Fibroblast of skin of left biceps (primary cell): Measurements from ENCODE around the gene MNAT1.
"Not testable (repeated sequence)": the region's sequence is repeated elsewhere in the genome, so short reads cannot be mapped to it uniquely, and the experiment has no call there.

Experiments
- DNase-seq, 2 experiments: peaks; one replicate each; pipeline ENCODE4 v3.0.0-alpha.2; 2013; ENCODE audit warnings: low read depth in 2 of 2

Gene MNAT1

GRCh38 chr14:60882219-60882618 is 147.7 kb downstream of the MNAT1 start:
- DNase-seq, result no peak

GRCh38 chr14:60884134-60884533 is 149.6 kb downstream of the MNAT1 start:
- DNase-seq, result no peak

- not testable (repeated sequence) for DNase-seq
Observed at GRCh38 chr14:60890636-60891035, 156.1 kb downstream of the MNAT1 start.

GRCh38 chr14:60893911-60894310 is 159.3 kb downstream of the MNAT1 start:
- no peak for DNase-seq

GRCh38 chr14:60904381-60904780 is 169.8 kb downstream of the MNAT1 start:
- no peak for DNase-seq

GRCh38 chr14:60905923-60906322 is 171.4 kb downstream of the MNAT1 start:
- DNase-seq, result no peak

- DNase-seq, result no peak
Observed at GRCh38 chr14:60915781-60916180, 181.2 kb downstream of the MNAT1 start.

- no peak for DNase-seq
Observed at GRCh38 chr14:60922050-60922449, 187.5 kb downstream of the MNAT1 start.

GRCh38 chr14:60925286-60925685 is 190.7 kb downstream of the MNAT1 start:
- no peak for DNase-seq

- no peak for DNase-seq
Observed at GRCh38 chr14:60926002-60926401, 191.4 kb downstream of the MNAT1 start.

- DNase-seq, result no peak
Observed at GRCh38 chr14:60931218-60931617, 196.7 kb downstream of the MNAT1 start.

GRCh38 chr14:60933920-60934655 is 199.5 kb downstream of the MNAT1 start:
- no peak for DNase-seq

- no peak for DNase-seq
Observed at GRCh38 chr14:60935319-60935718, 200.8 kb downstream of the MNAT1 start.

- no peak for DNase-seq
Observed at GRCh38 chr14:60943637-60944032, 209.1 kb downstream of the MNAT1 start.

GRCh38 chr14:60944204-60944603 is 209.6 kb downstream of the MNAT1 start:
- DNase-seq, result no peak

- no peak for DNase-seq
Observed at GRCh38 chr14:60945984-60946383, 211.4 kb downstream of the MNAT1 start.

GRCh38 chr14:60946773-60947172 is 212.2 kb downstream of the MNAT1 start:
- no peak for DNase-seq

GRCh38 chr14:60951776-60952435 is 217.3 kb downstream of the MNAT1 start:
- DNase-seq, result no peak

- DNase-seq, result no peak
Observed at GRCh38 chr14:60956202-60956601, 221.6 kb downstream of the MNAT1 start.

- DNase-seq, result no peak
Observed at GRCh38 chr14:60956632-60957031, 222.1 kb downstream of the MNAT1 start.

GRCh38 chr14:60958146-60958545 is 223.6 kb downstream of the MNAT1 start:
- no peak for DNase-seq

GRCh38 chr14:60963761-60964160 is 229.2 kb downstream of the MNAT1 start:
- no peak for DNase-seq

- no peak for DNase-seq
Observed at GRCh38 chr14:60964904-60965303, 230.3 kb downstream of the MNAT1 start.
